ENCODE results near the gene S100A13.

DNA sequence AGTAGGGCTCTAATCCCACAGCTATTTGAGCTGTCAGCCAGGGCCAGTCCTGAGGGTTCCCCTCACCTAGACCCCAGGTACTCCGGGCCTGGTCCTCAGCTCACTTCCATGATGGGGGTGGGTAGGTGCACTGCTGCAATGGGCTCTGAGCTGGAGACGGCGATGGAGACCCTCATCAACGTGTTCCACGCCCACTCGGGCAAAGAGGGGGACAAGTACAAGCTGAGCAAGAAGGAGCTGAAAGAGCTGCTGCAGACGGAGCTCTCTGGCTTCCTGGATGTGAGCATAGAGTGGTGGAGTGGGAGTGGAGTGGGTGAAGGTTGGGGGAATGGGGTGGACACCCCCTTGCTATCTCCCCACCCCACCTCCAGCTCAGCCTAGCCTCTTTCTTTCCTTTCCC is 3.1 kb upstream of the S100A13 start:
- TF ChIP-seq, protein P1, sequence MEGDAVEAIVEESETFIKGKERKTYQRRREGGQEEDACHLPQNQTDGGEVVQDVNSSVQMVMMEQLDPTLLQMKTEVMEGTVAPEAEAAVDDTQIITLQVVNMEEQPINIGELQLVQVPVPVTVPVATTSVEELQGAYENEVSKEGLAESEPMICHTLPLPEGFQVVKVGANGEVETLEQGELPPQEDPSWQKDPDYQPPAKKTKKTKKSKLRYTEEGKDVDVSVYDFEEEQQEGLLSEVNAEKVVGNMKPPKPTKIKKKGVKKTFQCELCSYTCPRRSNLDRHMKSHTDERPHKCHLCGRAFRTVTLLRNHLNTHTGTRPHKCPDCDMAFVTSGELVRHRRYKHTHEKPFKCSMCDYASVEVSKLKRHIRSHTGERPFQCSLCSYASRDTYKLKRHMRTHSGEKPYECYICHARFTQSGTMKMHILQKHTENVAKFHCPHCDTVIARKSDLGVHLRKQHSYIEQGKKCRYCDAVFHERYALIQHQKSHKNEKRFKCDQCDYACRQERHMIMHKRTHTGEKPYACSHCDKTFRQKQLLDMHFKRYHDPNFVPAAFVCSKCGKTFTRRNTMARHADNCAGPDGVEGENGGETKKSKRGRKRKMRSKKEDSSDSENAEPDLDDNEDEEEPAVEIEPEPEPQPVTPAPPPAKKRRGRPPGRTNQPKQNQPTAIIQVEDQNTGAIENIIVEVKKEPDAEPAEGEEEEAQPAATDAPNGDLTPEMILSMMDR (IDR thresholded peaks at IDR 0.05): no peak
- no peak for TF ChIP-seq POLR2A (IDR thresholded peaks at IDR 0.05)

All from right lobe of liver (tissue), 4 donors.